ENCODE results near the gene DENND1A.

DNA sequence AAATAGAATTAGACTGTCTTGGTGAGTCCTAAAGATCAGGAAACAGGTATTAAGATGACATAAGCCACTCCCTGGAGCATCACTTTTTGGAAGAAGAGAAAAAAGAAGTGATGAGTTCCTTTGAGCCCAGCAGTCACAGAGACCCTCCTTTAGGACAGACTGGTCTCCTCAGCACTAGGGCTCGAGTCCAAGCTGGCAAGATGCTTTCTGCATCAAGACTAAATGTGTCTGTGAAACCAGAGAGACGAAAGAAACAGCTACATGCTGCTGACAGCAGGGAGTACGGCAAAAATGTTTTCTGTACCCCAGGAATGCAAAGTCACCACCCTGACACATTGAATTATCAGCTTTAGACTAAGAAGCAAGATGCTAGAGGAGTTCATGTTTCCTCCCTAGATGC lies 389.5 kb downstream of the DENND1A start:
- TF ChIP-seq POLR2A (IDR thresholded peaks at IDR 0.05) = no peak
- TF ChIP-seq, protein P1, sequence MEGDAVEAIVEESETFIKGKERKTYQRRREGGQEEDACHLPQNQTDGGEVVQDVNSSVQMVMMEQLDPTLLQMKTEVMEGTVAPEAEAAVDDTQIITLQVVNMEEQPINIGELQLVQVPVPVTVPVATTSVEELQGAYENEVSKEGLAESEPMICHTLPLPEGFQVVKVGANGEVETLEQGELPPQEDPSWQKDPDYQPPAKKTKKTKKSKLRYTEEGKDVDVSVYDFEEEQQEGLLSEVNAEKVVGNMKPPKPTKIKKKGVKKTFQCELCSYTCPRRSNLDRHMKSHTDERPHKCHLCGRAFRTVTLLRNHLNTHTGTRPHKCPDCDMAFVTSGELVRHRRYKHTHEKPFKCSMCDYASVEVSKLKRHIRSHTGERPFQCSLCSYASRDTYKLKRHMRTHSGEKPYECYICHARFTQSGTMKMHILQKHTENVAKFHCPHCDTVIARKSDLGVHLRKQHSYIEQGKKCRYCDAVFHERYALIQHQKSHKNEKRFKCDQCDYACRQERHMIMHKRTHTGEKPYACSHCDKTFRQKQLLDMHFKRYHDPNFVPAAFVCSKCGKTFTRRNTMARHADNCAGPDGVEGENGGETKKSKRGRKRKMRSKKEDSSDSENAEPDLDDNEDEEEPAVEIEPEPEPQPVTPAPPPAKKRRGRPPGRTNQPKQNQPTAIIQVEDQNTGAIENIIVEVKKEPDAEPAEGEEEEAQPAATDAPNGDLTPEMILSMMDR (IDR thresholded peaks at IDR 0.05) = no peak

Data from heart left ventricle (tissue), 13 donors.